BJ (cell line): ENCODE measurements around the gene SLC25A6. TPM values are rescaled to one million over a fixed set of nuclear protein-coding genes. Genes with fewer than 3 reads are reported as not detected.
A peak's percentile ranks its signal among the peaks of the same experiment; 100 is the strongest.

Source experiments
- CTCF ChIA-PET: fragments of 350-600 bp; formaldehyde crosslinking; extraction: SDS; loops from one replicate; lab custom pipeline; 2021; ENCODE audit warnings: antibody characterized with exemption, inconsistent platforms; lab: Yijun Ruan, JAX
- POLR2A ChIA-PET: fragments of 300-600 bp; sonication (Branson Sonifier 250); formaldehyde crosslinking; extraction: SDS; loops from one replicate; lab custom pipeline; 2021; ENCODE audit warnings: antibody characterized with exemption; lab: Charles Lee
- DNase-seq: peaks from one replicate; pipeline ENCODE4 v3.0.0-alpha.2; 2011; ENCODE audit warnings: low read depth
- H3K27me3 ChIP-seq: 2 replicates; pipeline ENCODE4 v1.6.0; 2011; ENCODE audit warnings: low read length; ENCODE audit not compliant: control insufficient read depth, insufficient read depth
- H3K36me3 ChIP-seq: 2 replicates; pipeline ENCODE4 v1.5.1; 2011; ENCODE audit warnings: low read length; ENCODE audit not compliant: control insufficient read depth, insufficient read depth
- H3K4me3 ChIP-seq: 2 replicates; pipeline ENCODE4 v1.5.1; 2011; ENCODE audit warnings: low read depth, mild to moderate bottlenecking, control low read depth, low read length
- CTCF ChIP-seq: IDR thresholded peaks from 2 replicates; pipeline ENCODE4 v1.5.1; 2011; ENCODE audit warnings: low read depth, mild to moderate bottlenecking, control low read depth, inconsistent platforms, low read length, moderate library complexity; ENCODE audit not compliant: insufficient read depth
- polyA plus RNA-seq: library from polyadenylated mRNA; depleted of rRNA; stranded (reverse); fragments of >200 nt; gene quantifications from 2 replicates; pipeline ENCODE4 v1.2.3, GENCODE V29; 2011

Gene SLC25A6
- polyA plus RNA-seq, 1 experiment, result 598 TPM

- ChIA-PET POLR2A (no interaction called here), CTCF (no interaction called here)
These were observed 1.1 kb downstream of the SLC25A6 start for GRCh38 chrX:1390621-1391369.

GRCh38 chrX:1389993-1390285, 2.0 kb downstream of the SLC25A6 start:
- CTCF ChIA-PET, result no interaction called here
- TF ChIP-seq CTCF, result no peak
- H3K27me3 ChIP-seq, result no peaks in the 10 kb centered on the region
- no peak for DNase-seq
- POLR2A ChIA-PET, result no interaction called here
- H3K36me3 ChIP-seq, result peaks cover 39% of the 10 kb centered on the region
- H3K4me3 ChIP-seq, result no peak overlapping the region

More at GRCh38 chrX:1390621-1391369, 1.1 kb downstream of the SLC25A6 start:
- no peaks in the 10 kb centered on the region for H3K27me3 ChIP-seq
- DNase-seq, result no peak
- peak overlapping the region; percentile 95 for H3K4me3 ChIP-seq
- TF ChIP-seq CTCF, result no peak
- H3K36me3 ChIP-seq, result peaks cover 35% of the 10 kb centered on the region

- Histone ChIP-seq H3K4me3 (no peak overlapping the region), H3K36me3 (peaks cover 43% of the 10 kb centered on the region), H3K27me3 (no peaks in the 10 kb centered on the region)
- CTCF ChIA-PET, result no interaction called here
- POLR2A ChIA-PET, result no interaction called here
- DNase-seq, result no peak
- no peak for TF ChIP-seq CTCF
These were observed 2.5 kb downstream of the SLC25A6 start for GRCh38 chrX:1389181-1389992.

GRCh38 chrX:1388651-1389050, 3.3 kb downstream of the SLC25A6 start:
- no peak for TF ChIP-seq CTCF
- ChIA-PET POLR2A (no interaction called here), CTCF (no interaction called here)
- H3K4me3 ChIP-seq, result no peak overlapping the region
- H3K27me3 ChIP-seq, result no peaks in the 10 kb centered on the region
- no peak for DNase-seq
- peaks cover 43% of the 10 kb centered on the region for H3K36me3 ChIP-seq

- no peak for TF ChIP-seq CTCF
- H3K36me3 ChIP-seq, result peaks cover 43% of the 10 kb centered on the region
- CTCF ChIA-PET, result no interaction called here
- POLR2A ChIA-PET, result no interaction called here
- H3K4me3 ChIP-seq, result no peak overlapping the region
- no peak for DNase-seq
- no peaks in the 10 kb centered on the region for H3K27me3 ChIP-seq
These were observed 4.7 kb downstream of the SLC25A6 start for GRCh38 chrX:1387141-1387776.
